ENCODE results near the gene PPP2R2B.

- TF ChIP-seq CTCF (conservative IDR thresholded peaks at IDR 0.05; ENCODE audit: low read depth, low read length): no peak
- no peak for TF ChIP-seq EZH2 (IDR thresholded peaks at IDR 0.05; ENCODE audit: borderline replicate concordance, low read depth, low read length, poor library complexity, severe bottlenecking)
Observed at GRCh38 chr5:146632620-146633322, 245.8 kb downstream of the PPP2R2B start.
